GM21367 (cell line): ENCODE data around the gene POTEH.
"Not testable (repeated sequence)": the region's sequence is repeated elsewhere in the genome, so short reads cannot be mapped to it uniquely, and the experiment has no call there.

Source experiments
- ATAC-seq: cut with Tn5 transposase; IDR thresholded peaks from one replicate; pipeline ENCODE4 v1.9.1; 2021; ENCODE audit not compliant: unreplicated experiment

POTEH gene

GRCh38 chr22:15734411-15734810, 44.6 kb downstream of the POTEH start:
- ATAC-seq: not testable (repeated sequence)

GRCh38 chr22:15738157-15738908, 48.5 kb downstream of the POTEH start:
- ATAC-seq: not testable (repeated sequence)

DNA sequence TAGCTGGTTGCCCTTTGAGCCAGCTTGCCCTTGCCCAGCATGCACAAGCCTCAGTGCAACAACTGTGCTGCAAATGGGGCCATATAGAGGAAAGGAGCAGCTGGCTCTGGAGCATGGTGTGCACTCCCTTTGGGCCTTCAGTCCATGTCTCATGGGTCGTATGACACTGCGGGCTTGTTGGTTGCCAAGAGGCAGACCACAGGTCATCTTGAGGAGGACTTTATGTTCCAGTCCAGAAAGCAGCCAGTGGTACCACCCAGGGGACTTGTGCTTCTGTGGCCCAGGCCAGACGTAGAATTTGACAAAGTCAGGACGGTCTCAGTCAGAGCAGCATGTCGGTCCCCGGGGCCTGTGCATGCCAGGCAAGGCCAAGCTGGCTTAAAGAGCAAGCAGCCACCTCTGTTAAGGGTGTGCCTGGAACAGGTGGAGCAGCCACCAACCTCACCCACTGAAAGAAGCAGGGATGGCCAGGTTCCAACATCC, 49.1 kb downstream of the POTEH start:
- ATAC-seq: not testable (repeated sequence)

GRCh38 chr22:15747636-15748323, 58.0 kb downstream of the POTEH start:
- ATAC-seq: not testable (repeated sequence)

GRCh38 chr22:15749181-15749970, 59.5 kb downstream of the POTEH start:
- ATAC-seq: not testable (repeated sequence)

DNA sequence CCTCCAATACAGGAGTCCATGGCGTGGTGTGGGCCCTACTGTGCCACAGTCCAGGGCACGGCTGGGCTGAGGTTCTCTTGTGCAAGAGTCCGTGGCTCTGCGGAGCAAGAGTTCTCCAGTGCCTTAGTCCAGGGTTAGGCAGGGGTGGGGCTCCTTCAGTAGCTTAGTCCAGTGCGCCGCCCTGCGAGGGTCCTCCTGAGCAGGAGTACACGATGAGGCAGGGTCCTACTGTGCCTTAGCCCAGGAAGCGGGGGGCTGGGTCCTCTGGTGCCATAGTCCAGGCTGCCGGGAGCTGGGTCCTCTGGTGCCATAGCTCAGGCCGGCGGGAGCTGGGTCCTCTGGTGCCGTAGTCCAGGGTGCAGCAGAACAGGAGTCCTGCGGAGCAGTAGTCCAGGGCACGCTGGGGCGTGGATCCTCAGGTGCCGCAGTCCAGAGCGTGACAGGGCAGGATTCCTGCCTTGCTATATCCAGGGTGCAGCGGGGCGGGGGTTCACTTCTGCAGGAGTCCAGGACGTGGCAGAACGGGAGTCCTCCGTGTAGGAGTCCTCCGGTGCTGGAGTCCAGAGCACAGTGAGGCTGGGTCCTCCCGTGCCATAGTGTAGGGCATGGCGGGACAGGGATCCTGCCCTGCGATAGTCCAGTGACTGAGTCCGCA, 69.7 kb downstream of the POTEH start:
- not testable (repeated sequence) for ATAC-seq

DNA sequence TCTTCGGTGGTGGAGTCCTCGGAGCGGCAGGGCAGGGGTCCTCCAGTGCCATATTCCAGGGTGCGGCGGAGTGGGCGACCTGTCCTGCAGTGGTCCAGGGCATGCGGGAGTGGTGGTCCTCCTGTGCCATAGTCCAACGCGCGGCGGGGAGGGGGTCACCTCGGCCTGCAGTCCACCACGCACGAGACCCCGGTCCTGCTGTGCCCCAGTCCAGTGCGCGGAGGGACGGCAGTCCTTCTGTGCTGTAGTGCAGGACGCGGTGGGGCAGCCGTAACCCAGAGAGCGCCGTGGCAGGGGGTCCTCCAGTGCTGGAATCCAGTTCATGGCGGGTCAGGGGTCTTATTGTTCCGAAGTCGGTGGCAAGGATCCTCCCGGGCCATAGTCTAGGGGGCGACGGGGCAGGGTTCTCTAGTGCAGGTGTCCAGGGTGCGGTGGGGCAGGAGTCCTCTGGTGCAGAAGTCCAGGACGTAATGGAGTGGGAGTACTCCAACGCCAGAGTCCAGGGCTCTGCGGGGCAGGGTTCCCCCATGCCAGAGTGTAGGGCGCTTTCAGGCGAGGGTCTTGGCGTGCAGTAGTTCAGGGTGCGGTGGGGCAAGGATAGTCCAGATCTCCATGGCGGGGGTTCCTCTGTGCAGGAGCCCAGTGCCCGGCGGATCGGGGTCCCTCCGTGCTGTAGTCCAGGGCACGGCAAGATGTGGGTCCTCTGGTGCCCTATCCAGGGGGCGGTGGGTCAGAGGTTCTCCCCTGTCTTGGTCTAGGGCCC, 70.7 kb downstream of the POTEH start:
- not testable (repeated sequence) for ATAC-seq

DNA sequence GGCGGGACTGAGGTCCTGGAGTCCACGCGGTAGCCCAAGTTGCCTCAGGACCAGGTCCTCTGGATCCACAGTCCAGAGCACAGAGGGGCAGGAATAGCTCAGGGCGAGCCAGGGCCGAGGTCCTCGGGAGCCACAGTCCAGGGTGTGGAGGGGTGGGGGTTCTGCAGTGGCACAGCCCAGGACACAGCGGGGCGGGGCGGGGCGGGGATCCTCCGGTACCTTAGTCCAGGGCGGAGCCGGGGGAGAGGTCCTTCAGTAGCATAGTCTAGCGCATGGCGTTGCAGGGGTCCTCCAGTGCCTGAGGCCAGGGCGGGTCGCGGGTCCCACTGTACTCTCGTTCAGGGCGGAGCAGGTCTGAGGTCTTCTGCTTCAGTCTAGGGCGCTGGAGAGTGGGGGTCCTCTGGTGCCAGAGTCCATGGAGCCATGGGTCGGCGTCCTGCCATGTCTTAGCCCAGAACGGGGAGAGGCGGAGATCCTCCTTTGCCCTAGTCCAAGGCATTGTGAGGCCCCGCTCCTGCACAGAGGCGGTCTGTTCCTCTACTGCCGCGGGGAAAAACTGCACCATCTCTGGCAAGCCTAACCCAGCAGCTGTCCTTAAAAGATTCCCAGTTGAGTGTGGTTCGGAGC, 71.4 kb downstream of the POTEH start:
- ATAC-seq: not testable (repeated sequence)

GRCh38 chr22:15763559-15763958, 73.7 kb downstream of the POTEH start:
- ATAC-seq: not testable (repeated sequence)
